ENCODE measurements around the gene NKAIN1.
"Not testable (repeated sequence)": the region's sequence is repeated elsewhere in the genome, so short reads cannot be mapped to it uniquely, and the experiment has no call there.

Gene NKAIN1

GRCh38 chr1:31142406-31142805 is 97.3 kb downstream of the NKAIN1 start:
- H3K4me3 ChIP-seq (ENCODE audit: low read depth, low read length), result no peak overlapping the region
- no peaks in the 10 kb centered on the region for H3K9me3 ChIP-seq (ENCODE audit: control insufficient read depth, low read length)
- no peak overlapping the region for H2AFZ ChIP-seq

GRCh38 chr1:31140299-31140698 is 99.4 kb downstream of the NKAIN1 start:
- Histone ChIP-seq H3K79me2 (no peaks in the 10 kb centered on the region), H3K4me2 (ENCODE audit: low read length) (no peak overlapping the region)

More at GRCh38 chr1:31142406-31142805, 97.3 kb downstream of the NKAIN1 start:
- H3K27ac ChIP-seq, result no peak overlapping the region
- no peaks in the 10 kb centered on the region for H3K36me3 ChIP-seq (ENCODE audit: control insufficient read depth, insufficient read depth, low read length)
- no peaks in the 10 kb centered on the region for H3K27me3 ChIP-seq (ENCODE audit: control insufficient read depth, insufficient read depth, low read length)
- H3K4me2 ChIP-seq (ENCODE audit: low read length), result no peak overlapping the region
- H3K79me2 ChIP-seq, result no peaks in the 10 kb centered on the region
- no peaks in the 10 kb centered on the region for H3K4me1 ChIP-seq
- H3K9ac ChIP-seq, result no peak overlapping the region
- TF ChIP-seq CTCF (IDR thresholded peaks at IDR 0.05), result no peak

GRCh38 chr1:31138797-31139521 is 100.7 kb downstream of the NKAIN1 start:
- H3K4me1 ChIP-seq; H2AFZ ChIP-seq; H3K4me3 ChIP-seq (ENCODE audit: low read depth, low read length); H3K27ac ChIP-seq; H3K9me3 ChIP-seq (ENCODE audit: control insufficient read depth, low read length); H3K79me2 ChIP-seq; H3K4me2 ChIP-seq (ENCODE audit: low read length); H3K9ac ChIP-seq; H3K27me3 ChIP-seq (ENCODE audit: control insufficient read depth, insufficient read depth, low read length); H3K36me3 ChIP-seq (ENCODE audit: control insufficient read depth, insufficient read depth, low read length): not testable (repeated sequence)

More at GRCh38 chr1:31140299-31140698, 99.4 kb downstream of the NKAIN1 start:
- Histone ChIP-seq H3K4me1 (no peaks in the 10 kb centered on the region), H3K9me3 (ENCODE audit: control insufficient read depth, low read length) (no peaks in the 10 kb centered on the region), H2AFZ (no peak overlapping the region), H3K4me3 (ENCODE audit: low read depth, low read length) (no peak overlapping the region), H3K27me3 (ENCODE audit: control insufficient read depth, insufficient read depth, low read length) (no peaks in the 10 kb centered on the region), H3K9ac (no peak overlapping the region), H3K27ac (no peak overlapping the region), H3K36me3 (ENCODE audit: control insufficient read depth, insufficient read depth, low read length) (no peaks in the 10 kb centered on the region)
- TF ChIP-seq CTCF (IDR thresholded peaks at IDR 0.05), result no peak

GRCh38 chr1:31137873-31138272 is 101.8 kb downstream of the NKAIN1 start:
- H3K4me1 ChIP-seq; H3K9ac ChIP-seq; H3K9me3 ChIP-seq (ENCODE audit: control insufficient read depth, low read length); H3K27ac ChIP-seq; H3K36me3 ChIP-seq (ENCODE audit: control insufficient read depth, insufficient read depth, low read length); H3K4me2 ChIP-seq (ENCODE audit: low read length); H3K4me3 ChIP-seq (ENCODE audit: low read depth, low read length); H3K27me3 ChIP-seq (ENCODE audit: control insufficient read depth, insufficient read depth, low read length); H3K79me2 ChIP-seq; H2AFZ ChIP-seq: not testable (repeated sequence)

GRCh38 chr1:31135973-31136600 is 103.6 kb downstream of the NKAIN1 start:
- Histone ChIP-seq H3K27me3 (ENCODE audit: control insufficient read depth, insufficient read depth, low read length) (no peaks in the 10 kb centered on the region), H3K4me2 (ENCODE audit: low read length) (no peak overlapping the region), H3K4me3 (ENCODE audit: low read depth, low read length) (no peak overlapping the region), H3K9me3 (ENCODE audit: control insufficient read depth, low read length) (no peaks in the 10 kb centered on the region), H3K9ac (no peak overlapping the region), H3K79me2 (no peaks in the 10 kb centered on the region), H2AFZ (no peak overlapping the region), H3K27ac (no peak overlapping the region), H3K36me3 (ENCODE audit: control insufficient read depth, insufficient read depth, low read length) (no peaks in the 10 kb centered on the region), H3K4me1 (no peaks in the 10 kb centered on the region)
- no peak for TF ChIP-seq CTCF (IDR thresholded peaks at IDR 0.05)

Measured in parathyroid adenoma (tissue), 2 donors.